Peyer's patch (tissue), 4 donors: ENCODE measurements around the gene TDG.

Experiments
- CTCF ChIP-seq, 6 experiments: fragments of 450-650 bp in 4 of 6; fragments of 200-600 bp in 2 of 6; sonication (generic) in 1 of 6; IDR thresholded peaks; one replicate each; pipeline ENCODE4 v1.5.1; 2017 to 2019; ENCODE audit warnings: antibody characterized with exemption in 6 of 6, mild to moderate bottlenecking in 3 of 6, moderate library complexity in 1 of 6
- POLR2A ChIP-seq, 2 donors: fragments of 450-650 bp; IDR thresholded peaks; one replicate each; pipeline ENCODE4 v1.5.1; 2017; ENCODE audit warnings: antibody characterized with exemption in 2 of 2, mild to moderate bottlenecking in 2 of 2, moderate library complexity in 2 of 2

DNA sequence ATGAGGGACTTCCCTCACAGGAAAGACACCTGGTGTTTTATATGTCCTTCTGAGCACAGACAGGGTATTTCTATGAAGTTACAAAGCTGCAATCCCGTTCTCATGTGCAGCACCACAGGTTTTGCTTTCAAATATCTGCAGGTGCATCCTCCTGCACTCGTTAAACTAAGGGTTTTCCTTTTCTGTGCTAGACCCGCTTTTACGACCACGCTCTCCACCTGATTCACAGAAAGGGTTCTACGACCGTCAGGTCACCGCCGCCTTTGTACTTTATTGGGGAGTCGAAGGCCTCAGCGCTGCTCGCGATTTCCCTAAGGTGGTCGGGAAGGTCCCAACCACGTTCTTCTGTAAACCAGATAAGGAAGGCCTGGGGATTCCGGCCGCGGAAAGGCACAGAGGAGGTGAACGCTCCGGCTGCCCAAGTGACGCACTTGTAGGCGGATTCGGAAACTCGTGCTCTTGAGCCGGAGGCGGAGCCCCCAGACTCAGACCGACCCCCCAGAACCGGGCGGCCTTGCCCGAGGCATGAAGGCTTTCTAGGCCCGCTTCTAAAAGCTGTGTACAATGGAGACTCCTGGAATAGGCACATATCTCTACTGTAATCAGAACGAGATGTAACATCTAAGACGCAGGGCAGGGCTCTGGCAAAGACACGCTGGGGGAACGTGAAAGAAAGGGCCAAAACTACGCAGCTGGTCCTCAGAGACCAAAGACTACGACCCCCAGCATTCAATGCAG, 36.5 kb upstream of the TDG start:
- TF ChIP-seq CTCF (IDR thresholded peaks at IDR 0.05) (no peak), POLR2A (IDR thresholded peaks at IDR 0.05) (peak; percentile 51 to 62)
